B cell (primary cell): ENCODE measurements around the gene MIAT. TPM values are rescaled to one million over a fixed set of nuclear protein-coding genes. Genes with fewer than 3 reads are reported as not detected.
A peak's percentile ranks its signal among the peaks of the same experiment; 100 is the strongest.

Experiments used
- ATAC-seq: fragments of 200-7000 bp; cut with Tn5 transposase; one replicate; pipeline ENCODE4 v1.10.0; 2021; ENCODE audit warnings: low read depth, mild to moderate bottlenecking, moderate number of reproducible peaks, moderate library complexity
- CTCF ChIA-PET: fragments of 350-600 bp; sonication (Branson Sonifier 250); formaldehyde crosslinking; loops from one replicate; lab custom pipeline; 2021; ENCODE audit warnings: antibody characterized with exemption, inconsistent platforms; lab: Charles Lee
- POLR2A ChIA-PET: fragments of 350-600 bp; sonication (Branson Sonifier 250); formaldehyde crosslinking; loops from one replicate; lab custom pipeline; 2021; ENCODE audit warnings: antibody characterized with exemption; lab: Charles Lee
- DNase-seq: peaks from one replicate; pipeline ENCODE4 v3.0.0; 2013
- H2AFZ ChIP-seq: 2 replicates; pipeline ENCODE4 v1.6.1; 2012; ENCODE audit warnings: mild to moderate bottlenecking, low read depth, low read length; ENCODE audit not compliant: insufficient read depth, poor library complexity, severe bottlenecking
- H3K27ac ChIP-seq, 2 donors: 1 replicate in 1 of 2; 2 replicates in 1 of 2; pipeline ENCODE4 v1.5.1; 2012 to 2013; ENCODE audit warnings: low read length in 2 of 2, mild to moderate bottlenecking in 2 of 2, moderate library complexity in 1 of 2
- H3K27me3 ChIP-seq, 4 experiments: fragments of 200-600 bp in 1 of 4; sonication (generic) in 1 of 4; replicated peaks in 1 of 4; 1 replicate in 2 of 4; 2 replicates in 2 of 4; pipeline versions ENCODE4 v1.6.1 to v1.7.0; 2013 to 2016; ENCODE audit warnings: low read length in 3 of 4, mild to moderate bottlenecking in 2 of 4, mixed read lengths in 1 of 4, moderate library complexity in 1 of 4; ENCODE audit not compliant: insufficient read depth in 4 of 4, control insufficient read depth in 3 of 4; ENCODE audit errors: control extremely low read depth in 1 of 4
- H3K36me3 ChIP-seq, 2 experiments: replicated peaks in 1 of 2; 1 replicate in 1 of 2; 2 replicates in 1 of 2; pipeline versions ENCODE4 v1.6.1 to v1.7.1; 2013; ENCODE audit warnings: low read length in 1 of 2; ENCODE audit not compliant: insufficient read depth in 2 of 2, control insufficient read depth in 1 of 2; ENCODE audit errors: control extremely low read depth in 1 of 2, extremely low read depth in 1 of 2
- H3K4me1 ChIP-seq, 2 donors: fragments of 200-600 bp in 1 of 2; sonication (generic) in 1 of 2; 1 replicate in 1 of 2; 2 replicates in 1 of 2; pipeline versions ENCODE4 v1.5.1 to v1.6.1; 2013 to 2017; ENCODE audit warnings: low read length in 2 of 2; ENCODE audit not compliant: control insufficient read depth in 2 of 2, insufficient read depth in 2 of 2
- H3K4me2 ChIP-seq: replicated peaks from 2 replicates; pipeline ENCODE3; 2012; ENCODE audit warnings: mild to moderate bottlenecking, low read depth, low read length; ENCODE audit not compliant: poor library complexity, severe bottlenecking
- H3K4me3 ChIP-seq, 5 experiments: fragments of 200-600 bp in 1 of 5; sonication (generic) in 1 of 5; 1 replicate in 3 of 5; 2 replicates in 2 of 5; pipeline versions ENCODE4 v1.5.1 to v1.7.0; 2011 to 2016; ENCODE audit warnings: low read length in 4 of 5, mild to moderate bottlenecking in 4 of 5, low read depth in 2 of 5, control low read depth in 1 of 5, moderate library complexity in 1 of 5; ENCODE audit not compliant: insufficient read depth in 1 of 5; ENCODE audit errors: control extremely low read depth in 1 of 5, extremely low read depth in 1 of 5
- H3K79me2 ChIP-seq: fragments of 200-600 bp; sonication (generic); one replicate; pipeline ENCODE4 v1.6.0; 2016; ENCODE audit warnings: low read length; ENCODE audit not compliant: control insufficient read depth, insufficient read depth
- H3K9ac ChIP-seq: fragments of 200-600 bp; sonication (generic); 2 replicates; pipeline ENCODE4 v1.6.1; 2017; ENCODE audit warnings: mild to moderate bottlenecking, low read length, moderate library complexity
- H3K9me3 ChIP-seq, 3 donors: one replicate each; pipeline versions ENCODE4 v1.6.1 to v1.7.1; 2013; ENCODE audit warnings: low read length in 2 of 3; ENCODE audit not compliant: control insufficient read depth in 2 of 3, insufficient read depth in 1 of 3; ENCODE audit errors: control extremely low read depth in 1 of 3
- H4K20me1 ChIP-seq: 2 replicates; pipeline ENCODE4 v1.6.0; 2012; ENCODE audit warnings: mild to moderate bottlenecking, low read length; ENCODE audit not compliant: insufficient read depth, control insufficient read depth, poor library complexity, severe bottlenecking
- H3K27ac Mint-ChIP-seq: one replicate; pipeline ENCODE4 v1.8.0; 2021; ENCODE audit warnings: mixed read lengths
- H3K27me3 Mint-ChIP-seq: one replicate; pipeline ENCODE4 v1.8.0; 2021; ENCODE audit warnings: mixed read lengths
- H3K4me1 Mint-ChIP-seq: one replicate; pipeline ENCODE4 v1.8.0; 2021; ENCODE audit warnings: mixed read lengths
- H3K4me3 Mint-ChIP-seq: one replicate; pipeline ENCODE4 v1.8.0; 2021; ENCODE audit warnings: mixed read lengths
- H3K9me3 Mint-ChIP-seq: one replicate; pipeline ENCODE4 v1.8.0; 2022; ENCODE audit warnings: mixed read lengths; ENCODE audit not compliant: insufficient read depth
- EZH2 ChIP-seq: IDR thresholded peaks from 2 replicates; pipeline ENCODE4 v1.6.1; 2012; ENCODE audit warnings: borderline replicate concordance, low read depth, mild to moderate bottlenecking, moderate library complexity, low read length; ENCODE audit not compliant: insufficient read depth, poor library complexity, severe bottlenecking
- WGBS: methylation state at CpG from one replicate; pipeline ENCODE4 v1.1.5; 2013; ENCODE audit warnings: missing lambda C conversion rate; ENCODE audit not compliant: insufficient coverage; 5-methylcytosine and 5-hydroxymethylcytosine counted together
- intact Hi-C: fragments of 100-400 bp; cut with micrococcal nuclease; formaldehyde crosslinking; loops from one replicate; pipeline ENCODE4 v1.10.0; 2022
- polyA plus RNA-seq: library from polyadenylated mRNA; depleted of rRNA; stranded (reverse); fragments of >200 nt; gene quantifications from 2 replicates; pipeline ENCODE4 v1.2.3, GENCODE V29; 2012
- total RNA-seq, 2 donors: library from RNA; stranded (reverse); fragments of 120-200 nt in 1 of 2; gene quantifications; 1 replicate in 1 of 2; 2 replicates in 1 of 2; pipeline versions ENCODE4 v1.2.3 to v1.2.4, GENCODE V29; 2013 to 2022
- TF ChIP-seq, protein P1 (sequence below): fragments of 200-600 bp; IDR thresholded peaks from one replicate; pipeline ENCODE4 v1.8.0; 2022; ENCODE audit warnings: antibody characterized with exemption, mild to moderate bottlenecking

Gene MIAT
- total and polyA plus RNA-seq, 2 donors (not counting 1 experiment from before 2014, with no cell fraction given), result 14.8 to 18.4 TPM

DNA sequence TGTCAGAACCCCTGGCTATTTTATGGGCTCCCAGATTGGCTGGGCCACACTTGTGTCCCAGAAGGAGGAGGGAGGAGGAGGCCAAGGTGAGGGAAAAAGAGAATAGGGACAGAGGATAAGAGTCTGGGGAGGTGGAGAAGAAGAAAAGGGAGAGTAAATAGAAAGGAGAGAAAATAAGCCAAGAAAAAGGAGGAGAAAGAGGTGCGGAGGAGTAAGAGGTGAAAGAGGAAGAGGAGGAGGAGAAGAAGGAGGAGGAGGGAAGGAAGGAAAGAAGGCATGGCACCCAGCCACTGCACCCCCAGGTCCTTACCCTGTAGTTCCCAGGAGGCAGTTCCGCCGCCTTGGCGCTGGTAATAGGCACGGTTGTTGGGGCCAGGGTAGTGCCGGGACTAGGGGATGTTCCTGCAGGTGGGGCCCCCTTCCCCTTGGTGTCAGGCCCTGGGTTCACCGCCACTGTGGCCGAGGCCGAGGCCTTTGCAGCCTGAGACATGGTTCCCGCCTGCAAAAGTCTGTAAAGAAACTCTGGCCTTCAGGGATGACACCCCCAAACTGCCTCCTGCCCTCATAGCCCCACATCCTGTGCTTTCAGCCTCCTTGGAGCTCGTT is 41.5 kb upstream of the MIAT start:
- Mint-ChIP-seq H3K27me3 (peaks cover 6% of the 10 kb centered on the region), H3K4me1 (peaks cover 24% of the 10 kb centered on the region), H3K9me3 (no peaks in the 10 kb centered on the region), H3K27ac (no peak overlapping the region), H3K4me3 (no peak overlapping the region)
- Histone ChIP-seq H3K27ac (no peak overlapping the region), H3K4me3 (no peak overlapping the region), H2AFZ (no peak overlapping the region), H3K27me3 (peaks cover 0 to 2% (median 0%) of the 10 kb centered on the region in 4 experiments), H4K20me1 (no peaks in the 10 kb centered on the region), H3K4me1 (peaks cover 19 to 35% of the 10 kb centered on the region in 2 donors), H3K79me2 (no peaks in the 10 kb centered on the region), H3K36me3 (no peaks in the 10 kb centered on the region), H3K4me2 (peak overlapping the region; percentile 25), H3K9ac (no peak overlapping the region), H3K9me3 (no peaks in the 10 kb centered on the region)
- POLR2A ChIA-PET, result no interaction called here
- DNase-seq (no peak), ATAC-seq (no peak)
- intact Hi-C loops, result no loop called here
- TF ChIP-seq, protein P1, sequence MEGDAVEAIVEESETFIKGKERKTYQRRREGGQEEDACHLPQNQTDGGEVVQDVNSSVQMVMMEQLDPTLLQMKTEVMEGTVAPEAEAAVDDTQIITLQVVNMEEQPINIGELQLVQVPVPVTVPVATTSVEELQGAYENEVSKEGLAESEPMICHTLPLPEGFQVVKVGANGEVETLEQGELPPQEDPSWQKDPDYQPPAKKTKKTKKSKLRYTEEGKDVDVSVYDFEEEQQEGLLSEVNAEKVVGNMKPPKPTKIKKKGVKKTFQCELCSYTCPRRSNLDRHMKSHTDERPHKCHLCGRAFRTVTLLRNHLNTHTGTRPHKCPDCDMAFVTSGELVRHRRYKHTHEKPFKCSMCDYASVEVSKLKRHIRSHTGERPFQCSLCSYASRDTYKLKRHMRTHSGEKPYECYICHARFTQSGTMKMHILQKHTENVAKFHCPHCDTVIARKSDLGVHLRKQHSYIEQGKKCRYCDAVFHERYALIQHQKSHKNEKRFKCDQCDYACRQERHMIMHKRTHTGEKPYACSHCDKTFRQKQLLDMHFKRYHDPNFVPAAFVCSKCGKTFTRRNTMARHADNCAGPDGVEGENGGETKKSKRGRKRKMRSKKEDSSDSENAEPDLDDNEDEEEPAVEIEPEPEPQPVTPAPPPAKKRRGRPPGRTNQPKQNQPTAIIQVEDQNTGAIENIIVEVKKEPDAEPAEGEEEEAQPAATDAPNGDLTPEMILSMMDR, result no peak
- TF ChIP-seq EZH2, result no peak
- CTCF ChIA-PET, result interaction anchor here (0.6 kb wide), 1 partner anchor 10 kb away, joined by 3 read pairs; no protein-coding TSS in a partner anchor
- 94% methylated on average over 9 of the region's 11 CpGs for WGBS

DNA sequence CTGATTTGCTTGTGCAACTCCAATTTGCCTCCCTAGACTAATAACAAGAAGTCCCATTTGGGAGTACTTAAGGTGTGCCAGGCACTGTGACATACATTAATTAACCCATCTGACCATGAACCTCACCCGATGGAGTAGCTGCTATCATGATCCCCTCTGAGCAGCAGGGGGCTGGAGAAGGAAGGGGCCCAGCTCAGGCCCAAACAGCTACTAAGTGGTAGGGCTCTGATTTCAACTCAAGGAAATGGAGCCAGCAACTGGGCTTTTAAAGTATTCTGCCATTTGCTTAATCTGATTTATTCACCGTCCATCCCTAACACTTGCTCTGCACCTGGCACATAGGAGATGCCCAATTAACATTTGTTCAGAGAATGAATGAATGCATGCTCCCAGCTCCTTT is 40.7 kb upstream of the MIAT start:
- H3K9me3 Mint-ChIP-seq, result no peaks in the 10 kb centered on the region
- ATAC-seq (no peak), DNase-seq (no peak)
- no peak overlapping the region for H3K27ac Mint-ChIP-seq
- H3K27ac ChIP-seq, result no peak overlapping the region
- peaks cover 6% of the 10 kb centered on the region for H3K27me3 Mint-ChIP-seq
- H3K4me1 Mint-ChIP-seq, result peaks cover 24% of the 10 kb centered on the region
- no peaks in the 10 kb centered on the region for H4K20me1 ChIP-seq
- peaks cover 19 to 32% of the 10 kb centered on the region in 2 donors for H3K4me1 ChIP-seq
- H3K36me3 ChIP-seq, result no peaks in the 10 kb centered on the region
- H3K9me3 ChIP-seq, result no peaks in the 10 kb centered on the region
- peaks cover 0 to 2% (median 0%) of the 10 kb centered on the region in 4 experiments for H3K27me3 ChIP-seq
- POLR2A ChIA-PET, result no interaction called here
- no peak overlapping the region for H3K9ac ChIP-seq
- intact Hi-C loops, result no loop called here
- WGBS, result 100% methylated on average over 1 of the region's 2 CpGs
- CTCF ChIA-PET, result interaction anchor here (0.6 kb wide), 1 partner anchor 10 kb away, joined by 3 read pairs; no protein-coding TSS in a partner anchor
- TF ChIP-seq EZH2, result no peak
- TF ChIP-seq, protein P1, result no peak
- H3K79me2 ChIP-seq, result no peaks in the 10 kb centered on the region
- no peak overlapping the region for H3K4me3 ChIP-seq
- no peak overlapping the region for H3K4me2 ChIP-seq
- no peak overlapping the region for H2AFZ ChIP-seq
- no peak overlapping the region for H3K4me3 Mint-ChIP-seq
